Neural cell (in vitro differentiated cells): ENCODE data around the gene AGK. TPM values are rescaled to one million over a fixed set of nuclear protein-coding genes. Genes with fewer than 3 reads are reported as not detected.

Experiments
- H2AFZ ChIP-seq: fragments of 200-600, 300-800 bp; sonication (generic), shearing (Covaris generic); 2 replicates; pipeline ENCODE4 v1.6.0; 2014; ENCODE audit warnings: low read depth, mild to moderate bottlenecking, antibody characterized with exemption, low read length, moderate library complexity
- H3F3A ChIP-seq: fragments of 200-600 bp; shearing (Covaris generic); 2 replicates; pipeline ENCODE4 v1.6.1; 2016; ENCODE audit warnings: mild to moderate bottlenecking, moderate library complexity, mixed read lengths, antibody characterized with exemption, low read length; ENCODE audit not compliant: insufficient read depth, poor library complexity, severe bottlenecking
- H3K27ac ChIP-seq: fragments of 200-600, 300-800 bp; sonication (generic), shearing (Covaris generic); 2 replicates; pipeline ENCODE4 v1.5.1; 2014; ENCODE audit warnings: mild to moderate bottlenecking, low read length, moderate library complexity
- H3K27me3 ChIP-seq: fragments of 300-800, 200-600 bp; sonication (generic), shearing (Covaris generic); 2 replicates; pipeline ENCODE4 v1.6.0; 2014; ENCODE audit warnings: mild to moderate bottlenecking, low read depth, low read length, moderate library complexity; ENCODE audit not compliant: insufficient read depth
- H3K36me3 ChIP-seq: fragments of 300-800, 200-600 bp; sonication (generic), shearing (Covaris generic); 2 replicates; pipeline ENCODE4 v1.5.1; 2014; ENCODE audit warnings: mild to moderate bottlenecking, antibody characterized with exemption, low read length, moderate library complexity; ENCODE audit not compliant: insufficient read depth
- H3K4me2 ChIP-seq: fragments of 300-800, 200-600 bp; sonication (generic), shearing (Covaris generic); 2 replicates; pipeline ENCODE4 v1.6.0; 2014; ENCODE audit warnings: mild to moderate bottlenecking, low read length
- H3K4me3 ChIP-seq: fragments of 300-800, 200-600 bp; sonication (generic), shearing (Covaris generic); 2 replicates; pipeline ENCODE4 v1.5.1; 2014; ENCODE audit warnings: mild to moderate bottlenecking, low read length, moderate library complexity
- H3K79me2 ChIP-seq: fragments of 200-600 bp; shearing (Covaris generic); replicated peaks from 2 replicates; pipeline ENCODE4 v1.6.0; 2014; ENCODE audit warnings: mild to moderate bottlenecking, low read length, moderate library complexity; ENCODE audit not compliant: insufficient read depth
- H3K9ac ChIP-seq: fragments of 300-800, 200-600 bp; sonication (generic), shearing (Covaris generic); 2 replicates; pipeline ENCODE4 v1.6.1; 2016; ENCODE audit warnings: mild to moderate bottlenecking, low read length, mixed read lengths
- H3K9me2 ChIP-seq: fragments of 200-600 bp; shearing (Covaris generic); 2 replicates; pipeline ENCODE4 v1.6.1; 2016; ENCODE audit warnings: mild to moderate bottlenecking, low read length, mixed read lengths; ENCODE audit not compliant: insufficient read depth
- H3K9me3 ChIP-seq: fragments of 200-600, 300-800 bp; sonication (generic), shearing (Covaris generic); 2 replicates; pipeline ENCODE4 v1.6.1; 2016; ENCODE audit warnings: mild to moderate bottlenecking, mixed run types, low read length, moderate library complexity, mixed read lengths
- H4K20me1 ChIP-seq: fragments of 200-600 bp; shearing (Covaris generic); 2 replicates; pipeline ENCODE4 v1.6.1; 2016; ENCODE audit warnings: mild to moderate bottlenecking, mixed run types; ENCODE audit not compliant: insufficient read depth
- EP300 ChIP-seq: fragments of 450-650 bp; conservative IDR thresholded peaks from 2 replicates; pipeline ENCODE4 v1.6.1; 2014; ENCODE audit warnings: antibody characterized with exemption, mild to moderate bottlenecking, moderate library complexity; ENCODE audit not compliant: poor library complexity, severe bottlenecking
- EZH2 ChIP-seq: fragments of 200-600, 300-800 bp; shearing (Covaris generic), sonication (generic); IDR thresholded peaks from 2 replicates; pipeline ENCODE4 v1.6.1; 2014; ENCODE audit warnings: antibody characterized with exemption, low read length, borderline replicate concordance, mild to moderate bottlenecking; ENCODE audit not compliant: insufficient read depth, poor library complexity, severe bottlenecking
- MXI1 ChIP-seq: fragments of 450-650 bp; conservative IDR thresholded peaks from 2 replicates; pipeline ENCODE4 v1.6.1; 2014; ENCODE audit warnings: antibody characterized with exemption, mild to moderate bottlenecking; ENCODE audit not compliant: poor library complexity, severe bottlenecking
- POLR2AphosphoS5 ChIP-seq: IDR thresholded peaks from 2 replicates; pipeline ENCODE4 v1.6.1; 2012
- RAD21 ChIP-seq: fragments of 450-650 bp; conservative IDR thresholded peaks from 2 replicates; pipeline ENCODE4 v1.6.1; 2014; ENCODE audit warnings: antibody characterized with exemption, mild to moderate bottlenecking, moderate library complexity
- SMC3 ChIP-seq: fragments of 450-650 bp; conservative IDR thresholded peaks from 2 replicates; pipeline ENCODE4 v1.6.1; 2014; ENCODE audit warnings: antibody characterized with exemption, mild to moderate bottlenecking, moderate library complexity; ENCODE audit not compliant: poor library complexity
- TAF1 ChIP-seq: IDR thresholded peaks from 2 replicates; pipeline ENCODE4 v1.6.1; 2012; ENCODE audit warnings: low read depth
- polyA plus RNA-seq: library from polyadenylated mRNA; depleted of rRNA; stranded (reverse); fragments of >200 nt; gene quantifications from 2 replicates; pipeline ENCODE4 v1.2.3, GENCODE V29; 2014
- TF ChIP-seq, protein P1 (sequence below): fragments of 450-650 bp; IDR thresholded peaks from 2 replicates; pipeline ENCODE4 v1.5.1; 2014; ENCODE audit warnings: antibody characterized with exemption, mild to moderate bottlenecking, moderate library complexity; ENCODE audit not compliant: poor library complexity, severe bottlenecking
- TF ChIP-seq, protein P2 (sequence below): IDR thresholded peaks from 2 replicates; pipeline ENCODE4 v1.6.1; 2012; ENCODE audit warnings: borderline replicate concordance

The AGK gene
- polyA plus RNA-seq, 1 donor from 2014 or later, result 59.8 TPM

GRCh38 chr7:141533149-141533949 lies 17.9 kb upstream of the AGK start:
- Histone ChIP-seq H3K79me2 (no peaks in the 10 kb centered on the region), H3F3A (no peaks in the 10 kb centered on the region), H2AFZ (no peak overlapping the region), H3K9ac (peak overlapping the region; percentile 49), H3K9me2 (no peaks in the 10 kb centered on the region), H3K4me2 (no peak overlapping the region), H3K27ac (peak overlapping the region; percentile 80), H3K36me3 (no peaks in the 10 kb centered on the region), H3K9me3 (no peaks in the 10 kb centered on the region), H3K4me3 (peak overlapping the region; percentile 33), H3K27me3 (no peaks in the 10 kb centered on the region), H4K20me1 (no peaks in the 10 kb centered on the region)
- TF ChIP-seq, protein P1, sequence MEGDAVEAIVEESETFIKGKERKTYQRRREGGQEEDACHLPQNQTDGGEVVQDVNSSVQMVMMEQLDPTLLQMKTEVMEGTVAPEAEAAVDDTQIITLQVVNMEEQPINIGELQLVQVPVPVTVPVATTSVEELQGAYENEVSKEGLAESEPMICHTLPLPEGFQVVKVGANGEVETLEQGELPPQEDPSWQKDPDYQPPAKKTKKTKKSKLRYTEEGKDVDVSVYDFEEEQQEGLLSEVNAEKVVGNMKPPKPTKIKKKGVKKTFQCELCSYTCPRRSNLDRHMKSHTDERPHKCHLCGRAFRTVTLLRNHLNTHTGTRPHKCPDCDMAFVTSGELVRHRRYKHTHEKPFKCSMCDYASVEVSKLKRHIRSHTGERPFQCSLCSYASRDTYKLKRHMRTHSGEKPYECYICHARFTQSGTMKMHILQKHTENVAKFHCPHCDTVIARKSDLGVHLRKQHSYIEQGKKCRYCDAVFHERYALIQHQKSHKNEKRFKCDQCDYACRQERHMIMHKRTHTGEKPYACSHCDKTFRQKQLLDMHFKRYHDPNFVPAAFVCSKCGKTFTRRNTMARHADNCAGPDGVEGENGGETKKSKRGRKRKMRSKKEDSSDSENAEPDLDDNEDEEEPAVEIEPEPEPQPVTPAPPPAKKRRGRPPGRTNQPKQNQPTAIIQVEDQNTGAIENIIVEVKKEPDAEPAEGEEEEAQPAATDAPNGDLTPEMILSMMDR, result peak; percentile 97
- TF ChIP-seq EZH2 (no peak), SMC3 (peak; percentile 98), EP300 (peak; percentile 71), POLR2AphosphoS5 (peak; percentile 56), RAD21 (peak; percentile 99), TAF1 (no peak), MXI1 (peak; percentile 48)
- TF ChIP-seq, protein P2, sequence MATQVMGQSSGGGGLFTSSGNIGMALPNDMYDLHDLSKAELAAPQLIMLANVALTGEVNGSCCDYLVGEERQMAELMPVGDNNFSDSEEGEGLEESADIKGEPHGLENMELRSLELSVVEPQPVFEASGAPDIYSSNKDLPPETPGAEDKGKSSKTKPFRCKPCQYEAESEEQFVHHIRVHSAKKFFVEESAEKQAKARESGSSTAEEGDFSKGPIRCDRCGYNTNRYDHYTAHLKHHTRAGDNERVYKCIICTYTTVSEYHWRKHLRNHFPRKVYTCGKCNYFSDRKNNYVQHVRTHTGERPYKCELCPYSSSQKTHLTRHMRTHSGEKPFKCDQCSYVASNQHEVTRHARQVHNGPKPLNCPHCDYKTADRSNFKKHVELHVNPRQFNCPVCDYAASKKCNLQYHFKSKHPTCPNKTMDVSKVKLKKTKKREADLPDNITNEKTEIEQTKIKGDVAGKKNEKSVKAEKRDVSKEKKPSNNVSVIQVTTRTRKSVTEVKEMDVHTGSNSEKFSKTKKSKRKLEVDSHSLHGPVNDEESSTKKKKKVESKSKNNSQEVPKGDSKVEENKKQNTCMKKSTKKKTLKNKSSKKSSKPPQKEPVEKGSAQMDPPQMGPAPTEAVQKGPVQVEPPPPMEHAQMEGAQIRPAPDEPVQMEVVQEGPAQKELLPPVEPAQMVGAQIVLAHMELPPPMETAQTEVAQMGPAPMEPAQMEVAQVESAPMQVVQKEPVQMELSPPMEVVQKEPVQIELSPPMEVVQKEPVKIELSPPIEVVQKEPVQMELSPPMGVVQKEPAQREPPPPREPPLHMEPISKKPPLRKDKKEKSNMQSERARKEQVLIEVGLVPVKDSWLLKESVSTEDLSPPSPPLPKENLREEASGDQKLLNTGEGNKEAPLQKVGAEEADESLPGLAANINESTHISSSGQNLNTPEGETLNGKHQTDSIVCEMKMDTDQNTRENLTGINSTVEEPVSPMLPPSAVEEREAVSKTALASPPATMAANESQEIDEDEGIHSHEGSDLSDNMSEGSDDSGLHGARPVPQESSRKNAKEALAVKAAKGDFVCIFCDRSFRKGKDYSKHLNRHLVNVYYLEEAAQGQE, result peak; percentile 21

DNA sequence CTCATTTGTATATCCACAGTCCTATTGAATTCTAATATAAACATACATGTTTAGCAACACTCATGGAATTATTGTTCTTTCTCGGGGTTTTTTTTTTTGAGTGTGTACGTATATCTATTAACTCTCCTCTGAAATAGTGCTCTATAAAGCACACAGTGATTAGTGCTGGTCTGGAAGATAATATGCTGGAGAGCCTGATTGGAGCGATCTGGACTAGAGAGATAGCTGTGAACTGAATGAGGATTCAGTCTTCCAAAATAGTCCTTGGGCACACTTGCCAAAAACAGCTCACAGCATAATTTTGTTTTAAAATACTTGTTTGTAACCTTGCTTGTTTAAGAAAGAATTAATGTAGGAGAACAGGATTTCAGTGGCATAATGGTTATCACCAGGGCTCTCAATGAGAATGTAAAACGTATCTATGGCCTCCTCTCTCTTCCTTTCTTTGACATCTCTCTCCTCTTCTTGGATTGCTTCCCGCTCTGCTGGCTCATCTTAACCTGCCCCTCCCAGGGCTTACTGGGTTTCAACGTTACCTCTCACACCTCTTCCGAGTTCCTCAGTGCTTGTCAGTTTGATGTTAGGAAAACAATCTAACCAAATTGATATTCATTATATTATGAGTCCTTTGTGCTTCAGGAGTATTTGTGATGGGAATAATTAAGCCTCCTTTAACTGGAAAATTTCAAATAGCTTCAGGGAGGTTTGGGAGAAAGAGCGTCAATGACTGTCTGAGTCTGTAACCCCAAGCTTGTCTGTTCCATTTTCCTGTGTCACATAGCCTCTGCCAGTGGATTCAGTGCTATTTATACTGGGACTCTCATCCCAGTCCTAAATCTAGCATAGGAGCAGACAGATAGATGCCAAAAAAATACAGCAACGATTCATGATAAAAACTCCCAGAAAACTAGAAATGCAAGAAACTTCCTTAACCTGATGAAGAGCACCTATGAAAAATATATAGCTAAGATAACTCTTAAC lies 16.2 kb upstream of the AGK start:
- TF ChIP-seq EP300 (no peak), EZH2 (no peak), RAD21 (no peak), POLR2AphosphoS5 (no peak), SMC3 (no peak), MXI1 (no peak), TAF1 (no peak)
- TF ChIP-seq, protein P2, result no peak
- TF ChIP-seq, protein P1, result no peak
- H3K27me3 ChIP-seq, result no peaks in the 10 kb centered on the region
- H3K79me2 ChIP-seq, result no peaks in the 10 kb centered on the region
- H3K4me2 ChIP-seq, result no peak overlapping the region
- H4K20me1 ChIP-seq, result no peaks in the 10 kb centered on the region
- H3K27ac ChIP-seq, result no peak overlapping the region
- no peaks in the 10 kb centered on the region for H3F3A ChIP-seq
- H3K9me2 ChIP-seq, result no peaks in the 10 kb centered on the region
- no peaks in the 10 kb centered on the region for H3K36me3 ChIP-seq
- H2AFZ ChIP-seq, result no peak overlapping the region
- no peak overlapping the region for H3K9ac ChIP-seq
- H3K4me3 ChIP-seq, result no peak overlapping the region
- no peaks in the 10 kb centered on the region for H3K9me3 ChIP-seq
